CD14-positive monocyte (primary cell): ENCODE data around the gene LGALS1. TPM values are rescaled to one million over a fixed set of nuclear protein-coding genes. Genes with fewer than 3 reads are reported as not detected.
"Not testable (repeated sequence)": the region's sequence is repeated elsewhere in the genome, so short reads cannot be mapped to it uniquely, and the experiment has no call there.

Experiments used
- DNase-seq, 3 donors: peaks; one replicate each; pipeline ENCODE4 v3.0.0-alpha.2; 2011 to 2022
- H2AFZ ChIP-seq: 2 replicates; pipeline ENCODE4 v1.6.0; 2012; ENCODE audit warnings: mild to moderate bottlenecking, low read depth, low read length, inconsistent platforms; ENCODE audit not compliant: insufficient read depth, poor library complexity, severe bottlenecking
- H3K27ac ChIP-seq, 2 donors: 1 replicate in 1 of 2; 2 replicates in 1 of 2; pipeline ENCODE4 v1.5.1; 2012 to 2013; ENCODE audit warnings: low read length in 2 of 2, control low read depth in 1 of 2, inconsistent platforms in 1 of 2, low read depth in 1 of 2, mild to moderate bottlenecking in 1 of 2
- H3K27me3 ChIP-seq, 2 donors: one replicate each; pipeline versions ENCODE4 v1.6.0 to v1.6.1; 2011 to 2013; ENCODE audit warnings: low read length in 2 of 2; ENCODE audit not compliant: control insufficient read depth in 2 of 2, insufficient read depth in 2 of 2
- H3K36me3 ChIP-seq, 2 donors: replicated peaks in 1 of 2; 1 replicate in 1 of 2; 2 replicates in 1 of 2; pipeline versions ENCODE4 v1.5.1 to v1.6.1; 2012 to 2013; ENCODE audit warnings: low read length in 2 of 2, control low read depth in 1 of 2, inconsistent platforms in 1 of 2, mild to moderate bottlenecking in 1 of 2; ENCODE audit not compliant: insufficient read depth in 2 of 2, control insufficient read depth in 1 of 2
- H3K4me1 ChIP-seq, 2 donors: 1 replicate in 1 of 2; 2 replicates in 1 of 2; pipeline versions ENCODE4 v1.5.1 to v1.6.1; 2012 to 2013; ENCODE audit warnings: low read length in 2 of 2, control low read depth in 1 of 2, inconsistent platforms in 1 of 2, mild to moderate bottlenecking in 1 of 2, moderate library complexity in 1 of 2; ENCODE audit not compliant: insufficient read depth in 2 of 2, control insufficient read depth in 1 of 2
- H3K4me2 ChIP-seq: replicated peaks from 2 replicates; pipeline ENCODE3; 2012; ENCODE audit warnings: low read length, moderate library complexity, mild to moderate bottlenecking; ENCODE audit not compliant: poor library complexity, severe bottlenecking; ENCODE audit errors: extremely low read depth
- H3K4me3 ChIP-seq, 3 experiments: fragments of 200-600 bp in 1 of 3; sonication (generic) in 1 of 3; replicated peaks in 1 of 3; 1 replicate in 2 of 3; 2 replicates in 1 of 3; pipeline ENCODE4 v1.5.1; 2011 to 2013; ENCODE audit warnings: low read length in 3 of 3, mild to moderate bottlenecking in 3 of 3, control low read depth in 2 of 3, low read depth in 2 of 3, inconsistent platforms in 1 of 3, moderate library complexity in 1 of 3
- H3K79me2 ChIP-seq: 2 replicates; pipeline ENCODE4 v1.6.0; 2012; ENCODE audit warnings: mild to moderate bottlenecking, control low read depth, inconsistent platforms, low read length, moderate library complexity; ENCODE audit not compliant: insufficient read depth
- H3K9ac ChIP-seq: 2 replicates; pipeline ENCODE4 v1.6.0; 2017; ENCODE audit warnings: low read length, mild to moderate bottlenecking; ENCODE audit not compliant: insufficient read depth, poor library complexity, severe bottlenecking
- H3K9me3 ChIP-seq, 2 donors: replicated peaks in 1 of 2; 1 replicate in 1 of 2; 2 replicates in 1 of 2; pipeline versions ENCODE4 v1.5.1 to v1.6.1; 2012 to 2013; ENCODE audit warnings: low read length in 2 of 2, control low read depth in 1 of 2; ENCODE audit not compliant: control insufficient read depth in 1 of 2, insufficient read depth in 1 of 2
- H4K20me1 ChIP-seq: 2 replicates; pipeline ENCODE4 v1.6.0; 2012; ENCODE audit warnings: mild to moderate bottlenecking, low read length, control low read depth, moderate library complexity; ENCODE audit not compliant: insufficient read depth
- H3K27ac Mint-ChIP-seq, 7 donors: one replicate each; pipeline ENCODE4 v1.8.0; 2020; ENCODE audit warnings: mild to moderate bottlenecking in 7 of 7, mixed read lengths in 7 of 7, moderate library complexity in 6 of 7, inconsistent platforms in 2 of 7
- H3K27me3 Mint-ChIP-seq, 3 donors: one replicate each; pipeline ENCODE4 v1.8.0; 2021 to 2022; ENCODE audit warnings: low read depth in 3 of 3, mild to moderate bottlenecking in 3 of 3, mixed read lengths in 3 of 3, moderate library complexity in 3 of 3, inconsistent platforms in 1 of 3
- H3K36me3 Mint-ChIP-seq, 2 donors: one replicate each; pipeline ENCODE4 v1.8.0; 2020; ENCODE audit warnings: mixed read lengths in 2 of 2, inconsistent platforms in 1 of 2, mild to moderate bottlenecking in 1 of 2
- H3K4me1 Mint-ChIP-seq: one replicate; pipeline ENCODE4 v1.8.0; 2020; ENCODE audit warnings: mild to moderate bottlenecking, mixed read lengths
- H3K4me3 Mint-ChIP-seq, 2 donors: one replicate each; pipeline ENCODE4 v1.8.0; 2020; ENCODE audit warnings: mild to moderate bottlenecking in 2 of 2, mixed read lengths in 2 of 2, moderate library complexity in 1 of 2
- H3K9me3 Mint-ChIP-seq, 7 donors: one replicate each; pipeline ENCODE4 v1.8.0; 2020 to 2022; ENCODE audit warnings: mixed read lengths in 7 of 7, mild to moderate bottlenecking in 6 of 7, moderate library complexity in 6 of 7, inconsistent platforms in 2 of 7
- CTCF ChIP-seq: fragments of 200-600 bp; IDR thresholded peaks from one replicate; pipeline ENCODE4 v1.8.0; 2022; ENCODE audit warnings: antibody characterized with exemption, mild to moderate bottlenecking
- WGBS: methylation state at CpG from one replicate; pipeline ENCODE4 v1.1.5; 2013; ENCODE audit warnings: missing lambda C conversion rate; ENCODE audit not compliant: insufficient coverage; 5-methylcytosine and 5-hydroxymethylcytosine counted together
- intact Hi-C, 2 donors: fragments of 100-400 bp; cut with micrococcal nuclease; formaldehyde crosslinking; loops; one replicate each; pipeline versions ENCODE4 v1.15.0 to v1.15.1; 2023
- polyA plus RNA-seq, 3 donors: library from polyadenylated mRNA; depleted of rRNA in 1 of 3; unstranded in 2 of 3; stranded (reverse) in 1 of 3; fragments of 300-500 nt in 2 of 3; fragments of >200 nt in 1 of 3; fragmentation: Illumina TruSeq in 2 of 3; gene quantifications; 1 replicate in 2 of 3; 2 replicates in 1 of 3; pipeline ENCODE4 v1.2.3, GENCODE V29; 2012 to 2021

The LGALS1 gene
- polyA plus RNA-seq, 3 donors = 1,719 to 2,320 (median 1,844) TPM

GRCh38 chr22:37716708-37717107, 41.3 kb downstream of the LGALS1 start:
- Histone ChIP-seq H3K9me3 (no peaks in the 10 kb centered on the region), H4K20me1 (no peaks in the 10 kb centered on the region), H3K27ac (no peak overlapping the region), H3K4me1 (no peaks in the 10 kb centered on the region), H2AFZ (no peak overlapping the region), H3K79me2 (no peaks in the 10 kb centered on the region), H3K27me3 (no peaks in the 10 kb centered on the region), H3K4me2 (no peak overlapping the region), H3K9ac (no peak overlapping the region), H3K4me3 (no peak overlapping the region), H3K36me3 (no peaks in the 10 kb centered on the region)
- DNase-seq = no peak
- peaks cover 0 to 3% (median 0%) of the 10 kb centered on the region in 7 donors for H3K9me3 Mint-ChIP-seq
- no peak overlapping the region for H3K27ac Mint-ChIP-seq
- TF ChIP-seq CTCF = no peak
- no peaks in the 10 kb centered on the region for H3K4me1 Mint-ChIP-seq
- 89% methylated on average over 6 of the region's 9 CpGs for WGBS
- H3K27me3 Mint-ChIP-seq = peaks cover 0 to 2% (median 0%) of the 10 kb centered on the region in 3 donors
- H3K4me3 Mint-ChIP-seq = no peak overlapping the region
- intact Hi-C loops = no loop called here
- H3K36me3 Mint-ChIP-seq = peaks cover 19 to 43% of the 10 kb centered on the region in 2 donors

GRCh38 chr22:37717235-37717634, 41.8 kb downstream of the LGALS1 start:
- H3K4me3 ChIP-seq, H3K4me1 Mint-ChIP-seq, DNase-seq, H3K27ac ChIP-seq, H3K4me2 ChIP-seq, H3K4me1 ChIP-seq, H3K9me3 Mint-ChIP-seq, H3K27me3 ChIP-seq, H2AFZ ChIP-seq, H3K9ac ChIP-seq, H3K27ac Mint-ChIP-seq, H3K79me2 ChIP-seq, H3K27me3 Mint-ChIP-seq, intact Hi-C loops, H4K20me1 ChIP-seq, H3K36me3 ChIP-seq, H3K9me3 ChIP-seq: not testable (repeated sequence)
- Mint-ChIP-seq H3K36me3 (peaks cover 19 to 43% of the 10 kb centered on the region in 2 donors), H3K4me3 (peak overlapping the region in 1 of 2 donors; percentile 49)
- WGBS = 100% methylated on average over 3 of the region's 7 CpGs

GRCh38 chr22:37717746-37718305, 42.4 kb downstream of the LGALS1 start:
- H3K36me3 Mint-ChIP-seq = peaks cover 21 to 46% of the 10 kb centered on the region in 2 donors
- H4K20me1 ChIP-seq, H3K4me3 ChIP-seq, H3K79me2 ChIP-seq, H3K27ac ChIP-seq, DNase-seq, H3K27me3 Mint-ChIP-seq, H3K9ac ChIP-seq, H3K36me3 ChIP-seq, H3K9me3 ChIP-seq, H3K27ac Mint-ChIP-seq, H3K4me1 ChIP-seq, H3K4me1 Mint-ChIP-seq, H3K27me3 ChIP-seq, H3K4me2 ChIP-seq, H2AFZ ChIP-seq, H3K9me3 Mint-ChIP-seq, intact Hi-C loops, H3K4me3 Mint-ChIP-seq: not testable (repeated sequence)
- 97% methylated on average over 30 of the region's 38 CpGs for WGBS
